Measurements from ENCODE around the gene IFT57.

- TF ChIP-seq CTCF (IDR thresholded peaks at IDR 0.05) = no peak
- TF ChIP-seq POLR2AphosphoS5 (IDR thresholded peaks at IDR 0.05; ENCODE audit: low read depth, low read length) = no peak
- no peak for TF ChIP-seq GABPA (IDR thresholded peaks at IDR 0.05; ENCODE audit: low read depth)
- TF ChIP-seq REST (IDR thresholded peaks at IDR 0.05; ENCODE audit: low read depth, low read length) = no peak
- no peak for TF ChIP-seq MAX (IDR thresholded peaks at IDR 0.05; ENCODE audit: low read depth)
- TF ChIP-seq YY1 (IDR thresholded peaks at IDR 0.05; ENCODE audit: low read depth) = no peak
- no peak for TF ChIP-seq RAD21 (IDR thresholded peaks at IDR 0.05; ENCODE audit: low read length)
- TF ChIP-seq ZBTB33 (IDR thresholded peaks at IDR 0.05; ENCODE audit: borderline replicate concordance, low read depth) = no peak
These were observed 21.0 kb downstream of the IFT57 start for GRCh38 chr3:108201258-108201657.

All from SK-N-SH (cell line).